ENCODE data around the gene CEP41. TPM values are rescaled to one million over a fixed set of nuclear protein-coding genes. Genes with fewer than 3 reads are reported as not detected.
A peak's percentile ranks its signal among the peaks of the same experiment; 100 is the strongest.

Gene CEP41
- total RNA-seq, 4 donors from 2014 or later = 1.9 to 6.8 (median 3.2) TPM

DNA sequence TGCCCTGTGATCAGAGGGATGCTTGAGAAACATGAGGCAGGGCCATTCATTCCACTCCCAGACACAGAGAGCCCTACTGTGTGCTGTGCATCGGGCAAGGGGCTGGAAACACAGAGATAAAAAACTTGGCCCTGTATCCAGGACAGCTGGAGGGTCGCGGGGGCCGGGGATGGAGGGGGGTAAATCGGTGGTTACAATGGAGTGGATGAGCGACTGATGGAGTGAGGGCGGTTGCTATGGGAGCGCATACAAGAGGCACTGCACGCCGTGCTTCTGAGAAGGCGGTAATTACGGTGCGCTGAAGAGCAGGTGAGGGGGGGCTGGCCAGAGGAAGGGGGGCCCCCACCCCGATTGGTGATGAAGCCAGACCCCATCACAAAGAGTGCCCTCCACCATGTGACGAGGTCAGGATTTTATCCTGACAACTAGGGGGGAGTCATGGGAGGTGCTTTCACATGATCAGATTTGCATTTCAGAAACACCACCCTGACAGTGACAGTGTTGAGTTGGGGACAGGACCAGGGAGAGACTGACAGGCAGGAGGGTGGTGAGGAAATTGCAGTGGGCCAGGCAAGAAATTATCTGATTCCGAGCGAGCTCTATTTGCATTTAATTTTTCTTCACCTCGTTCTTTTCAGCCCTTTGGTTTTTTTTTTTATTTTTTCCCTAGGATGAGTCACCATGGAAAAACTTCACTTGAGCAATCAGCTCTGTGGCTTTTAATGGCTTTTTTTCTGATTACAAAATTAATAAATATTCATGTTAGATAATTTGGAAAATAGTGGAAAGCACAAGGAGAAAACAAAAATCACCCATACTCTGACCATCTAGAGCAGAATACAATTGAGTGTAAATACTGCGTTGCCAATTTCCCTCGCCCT, 88.4 kb downstream of the CEP41 start:
- DNase-seq = no peak

DNA sequence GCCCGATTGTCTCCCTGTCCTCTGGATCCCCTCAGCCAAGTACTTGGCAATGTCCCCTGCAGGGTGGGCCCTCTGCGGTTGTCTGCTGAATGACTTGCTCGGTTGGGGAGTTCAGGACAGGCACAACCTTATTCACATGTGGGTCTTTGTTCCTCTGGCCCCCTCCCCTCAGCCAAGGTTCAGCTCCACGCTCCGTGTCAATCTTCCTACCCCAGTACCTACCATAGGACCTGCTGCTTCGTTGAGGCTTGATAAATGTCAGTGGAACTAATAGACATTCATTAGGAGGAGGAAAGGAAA, 89.1 kb downstream of the CEP41 start:
- intact Hi-C loops (cut with DNase I) = no loop called here
- Histone ChIP-seq H3K4me1 (peaks cover 11 to 51% (median 27%) of the 10 kb centered on the region in 3 donors), H3K27me3 (peaks cover 0 to 7% (median 0%) of the 10 kb centered on the region in 4 donors), H3K9me3 (no peaks in the 10 kb centered on the region), H3K4me3 (no peak overlapping the region), H3K27ac (peak overlapping the region in 3 of 4 donors; percentile 70 to 84 (median 72)), H3K36me3 (no peaks in the 10 kb centered on the region)
- 68 to 73% methylated on average over 4 to 6 of the region's 6 CpGs for WGBS, 2 donors
- no peak for DNase-seq
- TF ChIP-seq, protein P1, sequence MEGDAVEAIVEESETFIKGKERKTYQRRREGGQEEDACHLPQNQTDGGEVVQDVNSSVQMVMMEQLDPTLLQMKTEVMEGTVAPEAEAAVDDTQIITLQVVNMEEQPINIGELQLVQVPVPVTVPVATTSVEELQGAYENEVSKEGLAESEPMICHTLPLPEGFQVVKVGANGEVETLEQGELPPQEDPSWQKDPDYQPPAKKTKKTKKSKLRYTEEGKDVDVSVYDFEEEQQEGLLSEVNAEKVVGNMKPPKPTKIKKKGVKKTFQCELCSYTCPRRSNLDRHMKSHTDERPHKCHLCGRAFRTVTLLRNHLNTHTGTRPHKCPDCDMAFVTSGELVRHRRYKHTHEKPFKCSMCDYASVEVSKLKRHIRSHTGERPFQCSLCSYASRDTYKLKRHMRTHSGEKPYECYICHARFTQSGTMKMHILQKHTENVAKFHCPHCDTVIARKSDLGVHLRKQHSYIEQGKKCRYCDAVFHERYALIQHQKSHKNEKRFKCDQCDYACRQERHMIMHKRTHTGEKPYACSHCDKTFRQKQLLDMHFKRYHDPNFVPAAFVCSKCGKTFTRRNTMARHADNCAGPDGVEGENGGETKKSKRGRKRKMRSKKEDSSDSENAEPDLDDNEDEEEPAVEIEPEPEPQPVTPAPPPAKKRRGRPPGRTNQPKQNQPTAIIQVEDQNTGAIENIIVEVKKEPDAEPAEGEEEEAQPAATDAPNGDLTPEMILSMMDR (IDR thresholded peaks at IDR 0.05) = no peak
- TF ChIP-seq POLR2A (IDR thresholded peaks at IDR 0.05) = no peak

More for the DNA sequence above, 88.4 kb downstream of the CEP41 start:
- Histone ChIP-seq H3K4me1 (peaks cover 11 to 58% (median 34%) of the 10 kb centered on the region in 3 donors), H3K27ac (peak overlapping the region; percentile 49 to 84 (median 71)), H3K9me3 (no peaks in the 10 kb centered on the region), H3K4me3 (peak overlapping the region in 1 of 4 donors; percentile 19), H3K36me3 (no peaks in the 10 kb centered on the region), H3K27me3 (peaks cover 0 to 7% (median 0%) of the 10 kb centered on the region in 4 donors)
- intact Hi-C loops (cut with DNase I) = no loop called here
- no peak for TF ChIP-seq POLR2A (IDR thresholded peaks at IDR 0.05)
- TF ChIP-seq, protein P1 (IDR thresholded peaks at IDR 0.05) = no peak
- 39 to 57% methylated on average over 19 to 20 of the region's 20 CpGs for WGBS, 2 donors

DNA sequence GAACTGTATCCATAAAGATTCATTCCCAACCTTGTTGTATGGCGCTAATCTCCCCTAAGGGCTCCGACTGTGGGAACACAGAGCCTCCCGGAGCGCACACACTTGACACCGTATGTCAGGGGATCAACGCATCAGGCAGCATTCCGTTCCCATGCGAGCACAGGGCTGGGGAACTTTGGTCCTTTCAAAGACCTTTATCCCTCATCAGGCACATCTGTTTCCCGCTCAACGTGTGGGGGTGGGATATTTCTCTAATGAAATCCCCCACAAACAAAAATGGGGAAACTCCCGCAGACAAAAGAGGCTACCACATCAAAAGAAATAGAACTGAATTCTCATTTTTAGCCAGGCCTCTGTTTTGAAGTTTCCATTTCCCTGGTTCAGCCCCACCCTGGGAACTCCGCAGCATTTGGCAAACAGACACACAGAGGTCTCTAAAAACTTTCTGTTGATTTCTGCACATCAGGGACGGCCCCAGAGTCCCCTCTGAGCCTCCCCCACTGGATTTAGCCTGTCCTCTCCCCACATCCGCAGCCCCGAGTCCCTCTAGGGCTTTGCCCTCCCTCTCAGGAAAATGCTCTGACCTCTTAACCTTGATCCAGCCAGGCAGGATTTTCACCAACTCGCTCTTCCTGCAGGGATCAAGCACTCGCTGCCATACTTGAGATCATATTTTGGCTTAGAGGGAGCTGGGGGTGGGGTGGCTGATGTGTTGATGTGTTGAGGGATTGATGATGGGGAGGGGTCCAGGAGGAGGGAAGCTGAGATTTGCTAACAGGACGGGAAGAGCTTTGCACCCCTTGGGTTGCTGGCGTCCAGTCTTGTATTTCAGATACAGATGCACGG, 89.6 kb downstream of the CEP41 start:
- H3K36me3 ChIP-seq = no peaks in the 10 kb centered on the region
- H3K4me1 ChIP-seq = peaks cover 5 to 45% (median 21%) of the 10 kb centered on the region in 3 donors
- H3K4me3 ChIP-seq = no peak overlapping the region
- peaks cover 0 to 11% (median 0%) of the 10 kb centered on the region in 4 donors for H3K27me3 ChIP-seq
- intact Hi-C loops (cut with DNase I) = no loop called here
- no peak for TF ChIP-seq POLR2A (IDR thresholded peaks at IDR 0.05)
- TF ChIP-seq, protein P1 (IDR thresholded peaks at IDR 0.05) = no peak
- H3K27ac ChIP-seq = peak overlapping the region; percentile 13 to 84 (median 71)
- WGBS, 2 donors = 39 to 49% methylated on average over 13 to 19 of the region's 20 CpGs
- H3K9me3 ChIP-seq = no peaks in the 10 kb centered on the region
- DNase-seq = no peak

DNA sequence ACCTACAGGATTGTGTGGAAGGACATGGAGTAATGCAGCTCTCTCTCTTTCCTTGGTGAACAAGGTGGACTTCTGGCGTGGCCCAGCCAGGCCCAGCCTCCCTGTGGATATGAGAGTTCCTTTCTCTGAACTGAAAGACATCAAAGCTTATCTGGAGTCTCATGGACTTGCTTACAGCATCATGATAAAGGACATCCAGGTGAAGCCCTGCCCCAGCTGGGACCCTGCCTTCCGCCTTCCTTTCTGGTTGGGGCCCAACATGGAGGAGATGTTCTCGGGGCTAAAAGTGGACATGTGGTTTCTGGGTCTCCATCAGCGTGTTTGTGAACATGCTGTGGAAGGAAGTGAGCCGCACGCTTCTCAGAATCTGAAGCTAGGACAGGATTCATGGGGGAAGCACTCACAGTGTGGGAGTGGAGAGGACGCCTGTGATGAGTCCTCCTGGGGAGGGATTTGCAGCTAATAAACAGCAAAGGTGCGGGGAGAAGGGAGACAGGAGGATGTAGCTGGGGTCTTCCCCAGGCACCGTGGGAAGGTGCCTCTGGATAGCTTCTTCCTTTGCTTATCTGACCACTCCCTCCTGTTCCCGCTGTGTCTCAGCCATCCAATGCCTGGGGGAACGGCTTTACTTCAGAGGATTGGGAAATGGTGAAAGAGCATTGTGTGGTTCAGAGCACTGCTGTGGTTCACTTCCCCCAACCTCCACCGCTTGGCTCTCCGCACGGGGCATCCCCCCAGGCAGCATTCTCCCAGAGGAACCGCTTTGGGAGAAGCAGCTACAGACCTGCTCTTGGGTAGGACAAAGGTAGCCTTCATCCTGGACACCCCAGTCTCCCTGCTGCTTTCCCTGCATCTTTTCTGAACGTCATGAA, 90.7 kb downstream of the CEP41 start:
- no peak for TF ChIP-seq POLR2A (IDR thresholded peaks at IDR 0.05)
- TF ChIP-seq, protein P1 (IDR thresholded peaks at IDR 0.05) = no peak
- DNase-seq = no peak
- H3K4me1 ChIP-seq = peaks cover 0 to 35% (median 15%) of the 10 kb centered on the region in 3 donors
- peak overlapping the region; percentile 13 to 72 (median 56) for H3K27ac ChIP-seq
- H3K9me3 ChIP-seq = no peaks in the 10 kb centered on the region
- intact Hi-C loops (cut with DNase I) = no loop called here
- H3K27me3 ChIP-seq = peaks cover 0 to 14% (median 0%) of the 10 kb centered on the region in 4 donors
- no peak overlapping the region for H3K4me3 ChIP-seq
- no peaks in the 10 kb centered on the region for H3K36me3 ChIP-seq
- WGBS, 2 donors = 29 to 44% methylated on average over 11 to 15 of the region's 16 CpGs
